WI38 (cell line): ENCODE measurements around the gene PAIP2.

Source experiments
- H3K4me3 ChIP-seq: 2 replicates; pipeline ENCODE4 v1.5.1; 2011; ENCODE audit warnings: low read depth, mild to moderate bottlenecking, control low read depth, low read length
- CTCF ChIP-seq: IDR thresholded peaks from 2 replicates; pipeline ENCODE4 v1.5.1; 2012; ENCODE audit warnings: low read depth, mild to moderate bottlenecking, control low read depth, low read length

The PAIP2 gene

GRCh38 chr5:139296862-139297326 is 44.8 kb upstream of the PAIP2 start:
- TF ChIP-seq CTCF = no peak
- no peak overlapping the region for H3K4me3 ChIP-seq

DNA sequence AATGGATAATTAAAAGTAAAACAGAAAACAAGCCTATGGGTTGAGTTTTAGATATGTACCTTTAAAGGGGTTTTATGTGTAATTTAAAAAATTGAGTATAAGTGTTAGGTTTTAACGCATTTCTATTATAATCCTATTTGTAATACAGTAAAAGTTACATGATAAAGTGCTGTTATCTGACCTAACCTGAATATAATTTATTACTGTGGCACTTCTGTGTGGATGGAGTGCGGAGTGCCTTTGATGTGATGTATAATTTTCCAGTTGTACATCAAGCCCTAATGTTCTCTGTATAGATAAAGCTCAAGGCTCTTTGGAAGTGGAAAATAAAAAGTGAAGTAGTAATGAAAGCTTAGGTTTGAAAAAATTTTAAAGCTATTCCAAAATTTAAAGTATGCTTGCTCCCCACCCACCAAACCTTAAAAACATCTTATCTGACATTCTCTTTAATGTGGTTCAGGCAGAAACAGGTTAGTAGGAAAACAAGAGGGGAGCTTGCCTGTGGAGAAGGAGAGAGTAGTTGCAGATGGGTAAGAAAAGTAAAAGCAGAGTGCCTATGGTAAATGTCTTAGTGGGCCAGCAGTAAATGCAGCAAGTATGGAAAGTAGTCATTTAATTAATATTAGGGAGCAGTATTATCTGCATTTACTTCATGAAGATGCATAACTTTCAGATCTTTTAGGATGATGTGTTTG is 44.1 kb upstream of the PAIP2 start:
- no peak for TF ChIP-seq CTCF
- no peak overlapping the region for H3K4me3 ChIP-seq

- H3K4me3 ChIP-seq = no peak overlapping the region
- no peak for TF ChIP-seq CTCF
Observed at GRCh38 chr5:139298242-139298641, 43.4 kb upstream of the PAIP2 start.

DNA sequence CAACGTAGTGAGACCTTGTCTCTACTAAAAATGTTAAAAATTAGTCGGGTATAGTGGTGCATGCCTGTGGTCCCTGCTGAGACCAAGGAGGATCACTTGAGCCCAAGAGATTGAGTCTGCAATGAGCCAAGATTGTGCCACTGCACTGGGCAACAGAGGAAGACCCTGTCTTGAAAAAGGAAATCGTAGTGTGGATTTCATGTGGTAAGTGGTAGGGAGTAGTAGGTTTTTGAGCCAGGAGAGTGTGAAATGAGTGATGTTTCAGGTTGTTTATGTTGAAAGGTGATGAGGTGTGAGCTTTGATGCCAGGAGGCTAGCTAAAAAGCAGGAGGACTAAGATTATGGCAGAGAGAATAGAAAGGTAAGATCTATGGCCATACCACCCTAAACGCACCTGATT is 42.2 kb upstream of the PAIP2 start:
- H3K4me3 ChIP-seq = no peak overlapping the region
- no peak for TF ChIP-seq CTCF

GRCh38 chr5:139301808-139302499 is 39.7 kb upstream of the PAIP2 start:
- no peak for TF ChIP-seq CTCF
- H3K4me3 ChIP-seq = no peak overlapping the region

- H3K4me3 ChIP-seq = no peak overlapping the region
- TF ChIP-seq CTCF = no peak
Observed at GRCh38 chr5:139304391-139305324, 37.0 kb upstream of the PAIP2 start.
